Sigmoid colon (tissue), 7 donors: ENCODE data around the gene GBP5. TPM values are rescaled to one million over a fixed set of nuclear protein-coding genes. Genes with fewer than 3 reads are reported as not detected.
A peak's percentile ranks its signal among the peaks of the same experiment; 100 is the strongest.
"Not testable (repeated sequence)": the region's sequence is repeated elsewhere in the genome, so short reads cannot be mapped to it uniquely, and the experiment has no call there.

Experiments
- DNase-seq: peaks from one replicate; pipeline ENCODE4 v3.0.0-alpha.2; 2019
- H3K27ac ChIP-seq, 4 donors: fragments of 200-600 bp; sonication (generic); one replicate each; pipeline ENCODE4 v1.5.1; 2016 to 2019; ENCODE audit warnings: mild to moderate bottlenecking in 1 of 4
- H3K27me3 ChIP-seq, 3 donors: fragments of 200-600 bp; sonication (generic); one replicate each; pipeline ENCODE4 v1.5.1; 2019; ENCODE audit warnings: mild to moderate bottlenecking in 1 of 3
- H3K36me3 ChIP-seq, 4 donors: fragments of 200-600 bp; sonication (generic); one replicate each; pipeline ENCODE4 v1.5.1; 2016 to 2019
- H3K4me1 ChIP-seq, 4 donors: fragments of 200-600 bp; sonication (generic); one replicate each; pipeline ENCODE4 v1.5.1; 2017 to 2019
- H3K4me3 ChIP-seq, 4 donors: fragments of 200-600 bp; sonication (generic); one replicate each; pipeline ENCODE4 v1.5.1; 2017 to 2019; ENCODE audit warnings: mild to moderate bottlenecking in 2 of 4, moderate library complexity in 1 of 4
- H3K9me3 ChIP-seq, 4 donors: fragments of 200-600 bp in 3 of 4; sonication (generic) in 3 of 4; one replicate each; pipeline versions ENCODE4 v1.5.1 to v1.6.1; 2013 to 2019
- EP300 ChIP-seq, 4 donors: sonication (generic); formaldehyde crosslinking; IDR thresholded peaks; one replicate each; pipeline ENCODE4 v1.6.1; 2017; ENCODE audit warnings: antibody characterized with exemption in 4 of 4
- POLR2A ChIP-seq, 2 donors: fragments of 450-650 bp; IDR thresholded peaks; one replicate each; pipeline ENCODE4 v1.6.1; 2016; ENCODE audit warnings: antibody characterized with exemption in 2 of 2, mild to moderate bottlenecking in 2 of 2, moderate library complexity in 2 of 2
- POLR2AphosphoS5 ChIP-seq, 4 donors: sonication (generic); formaldehyde crosslinking; IDR thresholded peaks; one replicate each; pipeline ENCODE4 v1.6.1; 2017; ENCODE audit warnings: antibody characterized with exemption in 4 of 4
- whole genome bisulfite sequencing, 2 donors: extraction: QIAGEN DNeasy Blood & Tissue Kit; methylation state at CpG; one replicate each; pipeline ENCODE4 v1.1.7; 2013; 5-methylcytosine and 5-hydroxymethylcytosine counted together
- intact Hi-C: fragments of 100-400 bp; cut with DNase I; formaldehyde crosslinking; loops from one replicate; pipeline ENCODE4 v1.15.1; 2023
- polyA plus RNA-seq, 3 donors: library from polyadenylated mRNA; stranded (reverse); fragments of 200-250 nt; gene quantifications; one replicate each; pipeline ENCODE4 v1.2.3, GENCODE V29; 2013
- total RNA-seq, 4 donors: library from RNA; depleted of rRNA; stranded (reverse); fragments of >200 nt; gene quantifications; one replicate each; pipeline ENCODE4 v1.1.0, GENCODE V29; 2016
- TF ChIP-seq, protein P1 (sequence below), 4 experiments: fragments of 450-650 bp in 3 of 4; fragments of 200-600 bp in 1 of 4; IDR thresholded peaks; one replicate each; pipeline ENCODE4 v1.5.1; 2016 to 2019; ENCODE audit warnings: antibody characterized with exemption in 4 of 4, mild to moderate bottlenecking in 3 of 4, moderate library complexity in 2 of 4
- donor health status: healthy with polysubstance abuse.
- donor health status: Bipolar disorder and iron deficiency.
- donor health status: healthy.

Gene GBP5
- total and polyA plus RNA-seq, 7 donors, result 0.83 to 19.3 (median 1.4) TPM

DNA sequence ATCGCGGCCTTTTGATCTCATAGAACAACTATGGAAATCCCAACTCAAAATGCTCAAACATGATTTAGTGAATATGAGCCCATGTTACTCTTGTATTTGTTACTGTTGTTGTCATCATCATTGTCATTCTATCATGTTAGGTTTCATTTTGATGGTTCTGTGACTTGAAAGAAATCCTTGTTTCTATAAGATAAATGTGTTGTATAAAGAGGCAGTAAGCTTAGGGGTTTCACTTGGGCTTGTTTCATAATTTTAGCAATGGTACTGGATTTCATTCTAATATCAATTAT, 15.3 kb upstream of the GBP5 start:
- no peak overlapping the region for H3K4me3 ChIP-seq
- no peak for DNase-seq
- 96 to 97% methylated on average over 2 of the region's 2 CpGs for WGBS, 2 donors
- intact Hi-C loops, result no loop called here
- H3K27me3 ChIP-seq, result no peaks in the 10 kb centered on the region
- no peak overlapping the region for H3K27ac ChIP-seq
- no peaks in the 10 kb centered on the region for H3K9me3 ChIP-seq
- H3K4me1 ChIP-seq, result peaks cover 0 to 12% (median 0%) of the 10 kb centered on the region in 4 donors
- no peak for TF ChIP-seq EP300 (IDR thresholded peaks at IDR 0.05)
- no peak for TF ChIP-seq POLR2A (IDR thresholded peaks at IDR 0.05)
- no peak for TF ChIP-seq POLR2AphosphoS5 (IDR thresholded peaks at IDR 0.05)
- TF ChIP-seq, protein P1, sequence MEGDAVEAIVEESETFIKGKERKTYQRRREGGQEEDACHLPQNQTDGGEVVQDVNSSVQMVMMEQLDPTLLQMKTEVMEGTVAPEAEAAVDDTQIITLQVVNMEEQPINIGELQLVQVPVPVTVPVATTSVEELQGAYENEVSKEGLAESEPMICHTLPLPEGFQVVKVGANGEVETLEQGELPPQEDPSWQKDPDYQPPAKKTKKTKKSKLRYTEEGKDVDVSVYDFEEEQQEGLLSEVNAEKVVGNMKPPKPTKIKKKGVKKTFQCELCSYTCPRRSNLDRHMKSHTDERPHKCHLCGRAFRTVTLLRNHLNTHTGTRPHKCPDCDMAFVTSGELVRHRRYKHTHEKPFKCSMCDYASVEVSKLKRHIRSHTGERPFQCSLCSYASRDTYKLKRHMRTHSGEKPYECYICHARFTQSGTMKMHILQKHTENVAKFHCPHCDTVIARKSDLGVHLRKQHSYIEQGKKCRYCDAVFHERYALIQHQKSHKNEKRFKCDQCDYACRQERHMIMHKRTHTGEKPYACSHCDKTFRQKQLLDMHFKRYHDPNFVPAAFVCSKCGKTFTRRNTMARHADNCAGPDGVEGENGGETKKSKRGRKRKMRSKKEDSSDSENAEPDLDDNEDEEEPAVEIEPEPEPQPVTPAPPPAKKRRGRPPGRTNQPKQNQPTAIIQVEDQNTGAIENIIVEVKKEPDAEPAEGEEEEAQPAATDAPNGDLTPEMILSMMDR (IDR thresholded peaks at IDR 0.05), result no peak
- H3K36me3 ChIP-seq, result no peaks in the 10 kb centered on the region

- 60 to 66% methylated on average over 5 of the region's 5 CpGs for WGBS, 2 donors
- TF ChIP-seq POLR2A (IDR thresholded peaks at IDR 0.05), result no peak
- no peak for TF ChIP-seq EP300 (IDR thresholded peaks at IDR 0.05)
- TF ChIP-seq, protein P1 (IDR thresholded peaks at IDR 0.05), result no peak
- no peak for TF ChIP-seq POLR2AphosphoS5 (IDR thresholded peaks at IDR 0.05)
- no peak for DNase-seq
- Histone ChIP-seq H3K36me3 (no peaks in the 10 kb centered on the region), H3K4me1 (peaks cover 0 to 12% (median 0%) of the 10 kb centered on the region in 4 donors), H3K27ac (peak overlapping the region in 1 of 4 donors; percentile 1), H3K4me3 (no peak overlapping the region), H3K9me3 (no peaks in the 10 kb centered on the region), H3K27me3 (no peaks in the 10 kb centered on the region)
- intact Hi-C loops, result no loop called here
Measured at GRCh38 chr1:89287181-89288050, 14.8 kb upstream of the GBP5 start.

DNA sequence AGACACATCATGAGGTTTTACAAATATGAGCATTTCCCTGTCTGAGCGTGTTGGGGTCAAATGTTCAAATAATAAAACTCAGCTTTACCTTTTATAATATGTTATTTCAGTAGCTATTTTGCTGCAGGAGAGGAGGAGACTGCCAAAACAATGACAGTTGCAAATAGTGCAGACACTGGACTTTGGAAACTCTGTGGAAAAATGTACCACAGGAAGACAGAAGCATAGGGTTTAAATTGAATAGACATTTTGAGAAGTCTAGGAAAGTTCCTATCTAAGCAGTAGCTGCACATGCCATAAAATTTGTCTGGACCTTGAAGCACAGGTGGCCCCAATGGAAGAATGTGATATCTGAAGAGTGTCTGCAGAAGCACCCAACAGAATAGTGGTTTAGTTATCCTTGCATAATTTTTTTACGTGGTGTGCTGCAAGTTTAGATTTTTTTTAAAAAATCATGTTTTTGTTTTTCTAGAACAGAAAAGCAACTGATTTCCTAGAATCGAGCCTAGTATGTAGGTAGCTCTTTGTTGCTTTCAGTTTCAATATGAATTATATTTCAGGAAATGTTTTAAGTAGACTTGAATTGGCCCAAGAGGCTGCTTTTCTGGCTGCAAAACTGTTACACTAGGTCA, 14.0 kb upstream of the GBP5 start:
- Histone ChIP-seq H3K4me3 (no peak overlapping the region), H3K36me3 (no peaks in the 10 kb centered on the region), H3K27ac (peak overlapping the region in 1 of 4 donors; percentile 1), H3K9me3 (no peaks in the 10 kb centered on the region), H3K4me1 (peaks cover 0 to 12% (median 0%) of the 10 kb centered on the region in 4 donors), H3K27me3 (no peaks in the 10 kb centered on the region)
- intact Hi-C loops, result no loop called here
- no peak for TF ChIP-seq POLR2AphosphoS5 (IDR thresholded peaks at IDR 0.05)
- TF ChIP-seq EP300 (IDR thresholded peaks at IDR 0.05), result no peak
- TF ChIP-seq, protein P1 (IDR thresholded peaks at IDR 0.05), result no peak
- no peak for TF ChIP-seq POLR2A (IDR thresholded peaks at IDR 0.05)
- 10 to 26% methylated on average over 3 of the region's 3 CpGs for WGBS, 2 donors
- DNase-seq, result no peak

- Histone ChIP-seq H3K4me3 (no peak overlapping the region), H3K4me1 (peaks cover 0 to 12% (median 0%) of the 10 kb centered on the region in 4 donors), H3K27ac (no peak overlapping the region), H3K9me3 (no peaks in the 10 kb centered on the region), H3K36me3 (no peaks in the 10 kb centered on the region), H3K27me3 (no peaks in the 10 kb centered on the region)
- TF ChIP-seq, protein P1 (IDR thresholded peaks at IDR 0.05), result no peak
- no peak for TF ChIP-seq EP300 (IDR thresholded peaks at IDR 0.05)
- TF ChIP-seq POLR2A (IDR thresholded peaks at IDR 0.05), result no peak
- no peak for TF ChIP-seq POLR2AphosphoS5 (IDR thresholded peaks at IDR 0.05)
- WGBS, 2 donors, result 89 to 90% methylated on average over 6 of the region's 6 CpGs
- intact Hi-C loops, result no loop called here
- DNase-seq, result no peak
Measured at GRCh38 chr1:89285745-89286380, 13.2 kb upstream of the GBP5 start.

GRCh38 chr1:89284078-89284763, 11.6 kb upstream of the GBP5 start:
- H3K9me3 ChIP-seq, DNase-seq, H3K27me3 ChIP-seq, intact Hi-C loops, H3K27ac ChIP-seq, H3K36me3 ChIP-seq, H3K4me3 ChIP-seq: not testable (repeated sequence)
- H3K4me1 ChIP-seq, result peaks cover 0 to 12% (median 0%) of the 10 kb centered on the region in 4 donors
- 81 to 84% methylated on average over 5 of the region's 5 CpGs for WGBS, 2 donors
